ENCODE results near the gene N4BP2L1. TPM values are rescaled to one million over a fixed set of nuclear protein-coding genes. Genes with fewer than 3 reads are reported as not detected.

The N4BP2L1 gene
- total RNA-seq (2022) (2.4 and 2.6 TPM in 2 replicates), Bru-seq, nascent RNA (percentile 50 among the genes with signal in this experiment), BruChase-seq, experiment 1, labeled RNA remaining after a 6-hour chase (percentile 64 among the genes with signal in this experiment), BruChase-seq, experiment 2, labeled RNA remaining after a 2-hour chase (percentile 53 among the genes with signal in this experiment)
- long read RNA-seq, result 0 reads

GRCh38 chr13:32427852-32428580 is at the start of gene N4BP2L1:
Gene N4BP2L1 (minus strand): TSS chr13:32428130. CDS start chr13:32428082, 48 bp downstream.
- CTCF ChIA-PET, result interaction anchor here (0.6 to 0.8 kb wide), 2 partner anchors 11 to 50 kb away, joined by 3 to 4 read pairs; no protein-coding TSS in a partner anchor
- TF ChIP-seq CTCF (IDR thresholded peaks at IDR 0.05; ENCODE audit: unreplicated experiment), result no peak
- Mint-ChIP-seq H3K27me3 (ENCODE audit: unreplicated experiment) (no peaks in the 10 kb centered on the region), H3K9me3 (ENCODE audit: low read depth, unreplicated experiment) (no peaks in the 10 kb centered on the region), H3K36me3 (ENCODE audit: insufficient read depth, unreplicated experiment) (peaks cover 21% of the 10 kb centered on the region), H3K27ac (ENCODE audit: unreplicated experiment) (no peak within 1 kb of the TSS), H3K4me3 (ENCODE audit: low read depth, unreplicated experiment) (peak within 1 kb of the TSS; percentile 69), H3K4me1 (ENCODE audit: low read depth, unreplicated experiment) (peaks cover 20% of the 10 kb centered on the region)
- no TSS peak for BruUV-seq (replicated peaks)
- intact Hi-C loops (cut with micrococcal nuclease; ENCODE audit: unreplicated experiment), result no loop called here
- DNase-seq, result peak; percentile 39

- H3K36me3 Mint-ChIP-seq (ENCODE audit: insufficient read depth, unreplicated experiment), result peaks cover 10% of the 10 kb centered on the region
- no TSS peak for BruUV-seq (replicated peaks)
- no peak for DNase-seq
- H3K4me1 Mint-ChIP-seq (ENCODE audit: low read depth, unreplicated experiment), result no peaks in the 10 kb centered on the region
- no peaks in the 10 kb centered on the region for H3K9me3 Mint-ChIP-seq (ENCODE audit: low read depth, unreplicated experiment)
- TF ChIP-seq CTCF (IDR thresholded peaks at IDR 0.05; ENCODE audit: unreplicated experiment), result no peak
- no peaks in the 10 kb centered on the region for H3K27me3 Mint-ChIP-seq (ENCODE audit: unreplicated experiment)
- CTCF ChIA-PET, result no interaction called here
- intact Hi-C loops (cut with micrococcal nuclease; ENCODE audit: unreplicated experiment), result no loop called here
- no peak overlapping the region for H3K4me3 Mint-ChIP-seq (ENCODE audit: low read depth, unreplicated experiment)
- H3K27ac Mint-ChIP-seq (ENCODE audit: unreplicated experiment), result no peak overlapping the region
These were observed 49.0 kb upstream of the N4BP2L1 start for GRCh38 chr13:32476892-32477291.

- no peaks in the 10 kb centered on the region for H3K9me3 Mint-ChIP-seq (ENCODE audit: low read depth, unreplicated experiment)
- H3K4me3 Mint-ChIP-seq (ENCODE audit: low read depth, unreplicated experiment), result no peak overlapping the region
- no TSS peak for BruUV-seq (replicated peaks)
- no peaks in the 10 kb centered on the region for H3K4me1 Mint-ChIP-seq (ENCODE audit: low read depth, unreplicated experiment)
- H3K27me3 Mint-ChIP-seq (ENCODE audit: unreplicated experiment), result no peaks in the 10 kb centered on the region
- no peak overlapping the region for H3K27ac Mint-ChIP-seq (ENCODE audit: unreplicated experiment)
- DNase-seq, result no peak
- TF ChIP-seq CTCF (IDR thresholded peaks at IDR 0.05; ENCODE audit: unreplicated experiment), result no peak
- intact Hi-C loops (cut with micrococcal nuclease; ENCODE audit: unreplicated experiment), result no loop called here
- CTCF ChIA-PET, result no interaction called here
- H3K36me3 Mint-ChIP-seq (ENCODE audit: insufficient read depth, unreplicated experiment), result peaks cover 13% of the 10 kb centered on the region
These were observed 48.2 kb upstream of the N4BP2L1 start for GRCh38 chr13:32476021-32476731.

GRCh38 chr13:32474999-32475792 is 47.3 kb upstream of the N4BP2L1 start:
- H3K4me3 Mint-ChIP-seq (ENCODE audit: low read depth, unreplicated experiment), result no peak overlapping the region

More at GRCh38 chr13:32474999-32475792, 47.3 kb upstream of the N4BP2L1 start:
- no peak for DNase-seq
- Mint-ChIP-seq H3K4me1 (ENCODE audit: low read depth, unreplicated experiment) (no peaks in the 10 kb centered on the region), H3K27ac (ENCODE audit: unreplicated experiment) (no peak overlapping the region), H3K27me3 (ENCODE audit: unreplicated experiment) (no peaks in the 10 kb centered on the region), H3K9me3 (ENCODE audit: low read depth, unreplicated experiment) (no peaks in the 10 kb centered on the region), H3K36me3 (ENCODE audit: insufficient read depth, unreplicated experiment) (peaks cover 14% of the 10 kb centered on the region)
- BruUV-seq (replicated peaks), result no TSS peak
- CTCF ChIA-PET, result interaction anchor here (0.7 kb wide), 1 partner anchor 791 kb away, joined by 4 read pairs; no protein-coding TSS in a partner anchor
- TF ChIP-seq CTCF (IDR thresholded peaks at IDR 0.05; ENCODE audit: unreplicated experiment), result no peak
- intact Hi-C loops (cut with micrococcal nuclease; ENCODE audit: unreplicated experiment), result no loop called here
